RWPE1 (cell line): Measurements from ENCODE around the gene PTPRD.
"Not testable (repeated sequence)": the region's sequence is repeated elsewhere in the genome, so short reads cannot be mapped to it uniquely, and the experiment has no call there.

ENCODE experiments used
- CTCF ChIA-PET: fragments of 350-600 bp; sonication (Branson Sonifier 250); formaldehyde crosslinking; extraction: SDS; loops from one replicate; lab custom pipeline; 2021; lab: Yijun Ruan, JAX
- POLR2A ChIA-PET: fragments of 400-600 bp; formaldehyde crosslinking; extraction: SDS; loops from one replicate; lab custom pipeline; 2020; ENCODE audit warnings: antibody characterized with exemption; ENCODE audit not compliant: low non-redundant PET; lab: Yijun Ruan, JAX
- DNase-seq: peaks from one replicate; pipeline ENCODE4 v3.0.0; 2012; ENCODE audit warnings: low spot score
- H3K27ac ChIP-seq: fragments of 450-650 bp; 2 replicates; pipeline ENCODE4 v1.5.1; 2017
- TF ChIP-seq, protein P1 (sequence below): fragments of 450-650 bp; conservative IDR thresholded peaks from 2 replicates; pipeline ENCODE4 v1.5.1; 2017; ENCODE audit warnings: low read depth, mild to moderate bottlenecking

The PTPRD gene

DNA sequence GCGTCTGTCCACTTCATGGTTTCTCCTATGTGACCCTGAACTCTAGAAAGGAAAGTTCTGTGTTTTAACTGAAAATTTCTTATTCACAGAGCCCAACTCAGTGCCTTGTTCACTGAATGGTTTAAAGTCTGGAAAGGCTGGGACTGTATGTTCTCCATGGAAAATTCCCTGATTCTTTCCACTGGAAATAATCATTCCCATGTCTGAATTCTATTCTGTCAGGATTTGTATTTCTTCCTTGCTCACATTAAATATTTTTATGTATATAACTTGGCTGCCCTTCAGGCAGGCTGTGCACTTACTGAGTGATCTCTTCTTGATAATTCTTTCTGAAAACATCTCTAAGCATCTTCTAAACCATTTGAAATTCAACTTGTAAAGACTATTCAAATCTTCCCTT lies 1686.3 kb downstream of the PTPRD start:
- no peak overlapping the region for H3K27ac ChIP-seq
- POLR2A ChIA-PET = no interaction called here
- CTCF ChIA-PET = no interaction called here
- TF ChIP-seq, protein P1, sequence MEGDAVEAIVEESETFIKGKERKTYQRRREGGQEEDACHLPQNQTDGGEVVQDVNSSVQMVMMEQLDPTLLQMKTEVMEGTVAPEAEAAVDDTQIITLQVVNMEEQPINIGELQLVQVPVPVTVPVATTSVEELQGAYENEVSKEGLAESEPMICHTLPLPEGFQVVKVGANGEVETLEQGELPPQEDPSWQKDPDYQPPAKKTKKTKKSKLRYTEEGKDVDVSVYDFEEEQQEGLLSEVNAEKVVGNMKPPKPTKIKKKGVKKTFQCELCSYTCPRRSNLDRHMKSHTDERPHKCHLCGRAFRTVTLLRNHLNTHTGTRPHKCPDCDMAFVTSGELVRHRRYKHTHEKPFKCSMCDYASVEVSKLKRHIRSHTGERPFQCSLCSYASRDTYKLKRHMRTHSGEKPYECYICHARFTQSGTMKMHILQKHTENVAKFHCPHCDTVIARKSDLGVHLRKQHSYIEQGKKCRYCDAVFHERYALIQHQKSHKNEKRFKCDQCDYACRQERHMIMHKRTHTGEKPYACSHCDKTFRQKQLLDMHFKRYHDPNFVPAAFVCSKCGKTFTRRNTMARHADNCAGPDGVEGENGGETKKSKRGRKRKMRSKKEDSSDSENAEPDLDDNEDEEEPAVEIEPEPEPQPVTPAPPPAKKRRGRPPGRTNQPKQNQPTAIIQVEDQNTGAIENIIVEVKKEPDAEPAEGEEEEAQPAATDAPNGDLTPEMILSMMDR = no peak
- DNase-seq = no peak

DNA sequence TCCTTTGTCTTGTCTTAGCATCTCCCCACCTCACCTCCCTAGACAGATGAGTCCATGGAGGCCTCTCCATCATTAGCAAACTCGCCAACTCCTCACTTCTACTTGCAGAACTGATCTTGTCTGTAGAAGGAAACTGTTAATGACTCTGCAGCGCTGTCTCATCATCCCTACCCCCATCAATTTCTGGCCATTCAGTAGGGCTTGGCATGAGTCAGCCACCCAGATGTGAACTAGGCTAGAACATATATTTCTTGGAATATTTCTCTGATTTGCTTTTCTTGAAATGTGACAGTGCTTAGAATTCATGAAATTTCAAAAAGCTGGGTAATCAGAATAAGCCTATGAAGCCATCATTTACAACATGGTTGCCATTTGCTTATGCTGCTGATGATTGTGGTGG lies 1688.2 kb downstream of the PTPRD start:
- POLR2A ChIA-PET = no interaction called here
- CTCF ChIA-PET = no interaction called here
- TF ChIP-seq, protein P1 = no peak
- no peak for DNase-seq
- H3K27ac ChIP-seq = no peak overlapping the region

DNA sequence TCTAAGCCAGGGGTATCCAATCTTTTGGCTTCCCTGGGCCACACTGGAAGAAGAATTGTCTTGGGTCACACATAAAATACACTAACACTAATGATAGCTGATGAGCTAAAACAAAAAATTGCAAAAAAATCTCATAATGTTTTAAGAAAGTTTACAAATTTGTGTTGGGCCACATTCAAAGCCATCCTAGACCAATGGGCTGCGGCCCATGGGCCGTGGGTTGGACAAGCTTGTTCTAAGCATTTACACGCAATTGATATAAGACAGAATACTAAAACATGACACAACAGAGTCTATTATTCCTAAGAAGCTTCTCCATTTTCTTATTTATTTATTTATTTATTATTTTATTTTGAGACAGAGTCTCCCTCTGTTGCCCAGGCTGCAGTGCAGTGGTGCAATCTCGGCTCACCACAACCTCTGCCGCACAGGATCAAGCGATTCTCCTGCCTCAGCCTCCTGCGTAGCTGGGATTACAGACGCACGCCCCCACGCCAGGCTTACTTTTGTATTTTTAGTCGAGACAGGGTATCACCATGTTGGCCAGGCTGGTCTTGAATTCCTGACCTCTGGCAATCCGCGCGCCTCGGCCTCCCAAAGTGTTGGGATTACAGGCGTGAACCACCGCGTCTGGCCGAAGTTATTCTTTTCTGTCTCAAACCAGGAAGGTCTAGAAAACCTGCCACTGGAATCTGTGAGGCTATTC lies 1692.2 kb downstream of the PTPRD start:
- POLR2A ChIA-PET, CTCF ChIA-PET, H3K27ac ChIP-seq, DNase-seq: not testable (repeated sequence)

DNA sequence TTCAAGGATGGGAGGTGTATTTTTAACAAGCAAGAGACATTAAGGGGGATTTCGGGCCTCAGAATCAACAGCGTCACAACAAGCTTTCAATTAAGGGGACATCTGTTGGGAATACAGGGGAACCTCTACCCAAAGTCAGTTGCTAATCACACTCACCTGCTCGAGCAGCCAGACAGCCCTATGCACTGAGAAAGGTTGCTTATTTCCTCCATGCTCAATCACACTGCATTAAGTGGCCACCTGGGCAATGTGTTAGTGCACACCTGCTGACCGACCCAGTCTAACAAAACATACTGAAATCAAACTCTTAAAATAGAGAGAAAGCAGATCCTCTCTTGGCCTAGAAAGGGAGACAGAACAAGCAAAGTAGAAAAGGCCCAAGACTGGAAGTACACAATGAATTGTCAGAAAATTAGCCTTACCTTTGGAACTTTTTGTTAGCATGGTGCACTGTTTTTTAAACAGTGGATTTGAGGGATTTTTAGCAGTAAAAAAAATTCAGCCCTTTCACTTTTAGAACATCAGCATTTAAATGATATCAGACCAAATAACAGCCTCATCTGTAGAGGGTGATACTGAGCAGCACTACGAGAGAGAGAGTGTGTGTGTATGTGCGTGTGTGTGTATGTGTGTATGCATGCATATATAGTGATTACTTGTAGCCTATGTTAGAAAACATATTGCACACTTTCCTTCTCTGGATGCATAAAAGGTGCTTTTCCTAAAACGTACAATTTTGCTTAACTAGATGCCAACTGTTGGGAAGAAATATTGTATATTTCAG lies 1694.7 kb downstream of the PTPRD start:
- ChIA-PET CTCF (no interaction called here), POLR2A (no interaction called here)

DNA sequence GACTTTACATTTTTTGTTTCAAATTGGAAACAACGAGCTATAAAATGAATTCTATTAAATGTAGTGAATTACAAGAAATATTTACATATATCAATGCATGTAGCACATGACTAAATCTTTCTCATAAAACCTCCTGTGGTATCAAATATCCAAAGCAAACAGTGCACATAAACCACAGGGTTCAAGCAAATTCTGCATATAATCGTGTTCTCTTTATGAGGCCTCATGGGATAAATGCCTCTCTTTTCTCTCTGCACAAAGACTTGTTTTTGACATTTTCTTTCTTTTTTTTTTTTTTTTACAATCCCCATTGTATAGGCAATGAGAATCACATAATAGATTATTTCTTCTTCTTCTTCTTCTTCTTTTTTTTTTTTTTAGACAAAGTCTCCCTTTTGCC lies 1696.0 kb downstream of the PTPRD start:
- H3K27ac ChIP-seq = no peak overlapping the region
- POLR2A ChIA-PET = no interaction called here
- DNase-seq = no peak
- CTCF ChIA-PET = no interaction called here
- TF ChIP-seq, protein P1 = no peak

More for the DNA sequence above, 1694.7 kb downstream of the PTPRD start:
- H3K27ac ChIP-seq = no peak overlapping the region
- TF ChIP-seq, protein P1 = no peak
- no peak for DNase-seq

DNA sequence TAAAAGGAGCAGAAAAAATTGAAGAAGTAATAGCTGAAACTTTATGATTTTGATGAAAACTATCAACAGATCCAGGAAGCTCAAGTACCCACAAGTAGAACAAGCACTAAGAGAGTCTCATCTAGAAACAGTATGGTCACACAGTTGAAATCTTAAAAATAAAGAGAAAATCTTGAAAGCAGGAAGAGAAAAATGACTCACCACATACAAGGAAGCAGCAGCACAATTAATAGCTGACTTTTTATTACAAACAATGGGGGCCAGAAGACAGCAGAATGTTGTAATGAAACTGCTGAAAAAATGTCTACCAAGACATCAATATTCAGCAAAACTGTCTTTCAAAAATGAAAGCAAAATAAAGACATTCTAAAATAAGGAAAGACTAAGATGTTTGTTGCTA lies 1704.9 kb downstream of the PTPRD start:
- TF ChIP-seq, protein P1 = no peak
- no peak for DNase-seq
- H3K27ac ChIP-seq = no peak overlapping the region
- ChIA-PET CTCF (no interaction called here), POLR2A (no interaction called here)

DNA sequence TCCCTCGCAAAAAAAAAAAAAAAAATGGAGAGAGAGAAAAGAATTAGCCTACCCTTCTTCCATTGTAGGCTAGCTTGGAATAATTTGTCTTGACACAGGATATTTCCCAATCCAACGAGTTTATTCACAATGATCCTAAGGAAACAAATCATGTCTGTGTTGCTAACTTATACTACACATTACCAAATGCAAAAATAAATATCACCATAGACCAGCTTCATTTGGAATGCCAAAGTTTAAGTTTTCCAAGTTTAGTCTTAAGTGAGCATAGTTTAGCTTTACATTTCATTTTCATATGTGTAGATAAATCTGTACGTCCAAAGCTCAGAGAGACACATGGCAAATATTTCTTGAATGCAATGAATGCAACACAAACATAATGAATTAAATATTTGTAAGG lies 1707.1 kb downstream of the PTPRD start:
- H3K27ac ChIP-seq = no peak overlapping the region
- ChIA-PET CTCF (no interaction called here), POLR2A (no interaction called here)
- DNase-seq = no peak
- TF ChIP-seq, protein P1 = no peak
